Renal pelvis (tissue), 4 donors: ENCODE measurements around the gene PIGV. TPM values are rescaled to one million over a fixed set of nuclear protein-coding genes. Genes with fewer than 3 reads are reported as not detected.

Source experiments
- DNase-seq: peaks from one replicate; pipeline ENCODE4 v3.0.0-alpha.2; 2013
- polyA plus RNA-seq, 3 donors: library from polyadenylated mRNA; unstranded; fragments of 120-200 nt; gene quantifications; one replicate each; pipeline ENCODE4 v1.2.1, GENCODE V29; 2013; ENCODE audit not compliant: insufficient read length in 3 of 3

Gene PIGV
- polyA plus RNA-seq, 3 donors, result 17.5 to 20.7 (median 18.5) TPM

- no peak for DNase-seq
Measured at GRCh38 chr1:26771285-26771642, 16.5 kb upstream of the PIGV start.

- DNase-seq, result no peak
Measured at GRCh38 chr1:26771643-26772321, 16.0 kb upstream of the PIGV start.

DNA sequence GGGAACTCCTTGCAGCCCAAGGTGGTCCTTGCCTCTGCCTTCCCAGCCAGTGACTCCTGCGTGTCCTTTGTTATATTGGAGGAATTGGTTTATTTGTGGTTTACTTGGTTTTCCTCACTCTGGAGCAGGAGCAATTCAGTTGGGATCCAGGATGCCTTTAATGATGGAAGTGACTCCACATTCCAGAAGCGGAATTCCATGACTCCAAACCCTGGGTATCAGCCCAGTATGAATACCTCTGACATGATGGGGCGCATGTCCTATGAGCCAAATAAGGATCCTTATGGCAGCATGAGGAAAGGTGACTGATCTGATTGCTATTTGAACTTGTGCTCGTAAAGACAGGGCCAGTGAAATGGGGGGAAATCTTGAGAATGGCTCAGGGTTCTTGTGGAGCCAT is 15.1 kb upstream of the PIGV start:
- no peak for DNase-seq

DNA sequence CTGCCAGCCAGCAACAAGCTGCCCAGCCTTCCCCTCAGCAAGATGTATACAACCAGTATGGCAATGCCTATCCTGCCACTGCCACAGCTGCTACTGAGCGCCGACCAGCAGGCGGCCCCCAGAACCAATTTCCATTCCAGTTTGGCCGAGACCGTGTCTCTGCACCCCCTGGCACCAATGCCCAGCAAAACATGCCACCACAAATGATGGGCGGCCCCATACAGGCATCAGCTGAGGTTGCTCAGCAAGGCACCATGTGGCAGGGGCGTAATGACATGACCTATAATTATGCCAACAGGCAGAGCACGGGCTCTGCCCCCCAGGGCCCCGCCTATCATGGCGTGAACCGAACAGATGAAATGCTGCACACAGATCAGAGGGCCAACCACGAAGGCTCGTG is 13.3 kb upstream of the PIGV start:
- no peak for DNase-seq

DNA sequence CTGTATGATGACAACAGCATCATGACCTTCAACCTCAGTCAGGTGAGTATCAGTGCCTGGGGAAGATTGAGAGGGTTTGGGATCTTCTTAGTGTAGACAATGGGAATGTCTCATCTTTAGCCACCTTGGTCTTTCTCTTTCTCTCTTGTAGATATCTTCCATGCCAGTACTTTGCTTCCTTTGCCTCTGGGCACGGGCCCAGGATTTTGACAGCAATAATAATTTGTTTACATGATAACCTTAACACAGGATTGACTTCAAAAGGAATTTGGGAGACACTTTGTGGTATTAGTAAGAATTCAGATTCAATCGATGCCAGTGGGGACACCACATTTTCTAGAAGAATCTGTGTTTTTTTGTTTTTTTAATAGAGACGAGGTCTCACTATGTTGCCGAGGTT is 12.1 kb upstream of the PIGV start:
- DNase-seq, result no peak

DNA sequence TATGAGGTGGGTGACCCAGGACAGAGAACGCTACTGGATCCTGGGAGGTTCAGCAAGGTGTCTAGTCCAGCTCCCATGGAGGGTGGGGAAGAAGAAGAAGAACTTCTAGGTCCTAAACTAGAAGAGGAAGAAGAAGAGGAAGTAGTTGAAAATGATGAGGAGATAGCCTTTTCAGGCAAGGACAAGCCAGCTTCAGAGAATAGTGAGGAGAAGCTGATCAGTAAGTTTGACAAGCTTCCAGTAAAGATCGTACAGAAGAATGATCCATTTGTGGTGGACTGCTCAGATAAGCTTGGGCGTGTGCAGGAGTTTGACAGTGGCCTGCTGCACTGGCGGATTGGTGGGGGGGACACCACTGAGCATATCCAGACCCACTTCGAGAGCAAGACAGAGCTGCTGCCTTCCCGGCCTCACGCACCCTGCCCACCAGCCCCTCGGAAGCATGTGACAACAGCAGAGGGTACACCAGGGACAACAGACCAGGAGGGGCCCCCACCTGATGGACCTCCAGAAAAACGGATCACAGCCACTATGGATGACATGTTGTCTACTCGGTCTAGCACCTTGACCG is 8.6 kb upstream of the PIGV start:
- DNase-seq, result no peak

DNA sequence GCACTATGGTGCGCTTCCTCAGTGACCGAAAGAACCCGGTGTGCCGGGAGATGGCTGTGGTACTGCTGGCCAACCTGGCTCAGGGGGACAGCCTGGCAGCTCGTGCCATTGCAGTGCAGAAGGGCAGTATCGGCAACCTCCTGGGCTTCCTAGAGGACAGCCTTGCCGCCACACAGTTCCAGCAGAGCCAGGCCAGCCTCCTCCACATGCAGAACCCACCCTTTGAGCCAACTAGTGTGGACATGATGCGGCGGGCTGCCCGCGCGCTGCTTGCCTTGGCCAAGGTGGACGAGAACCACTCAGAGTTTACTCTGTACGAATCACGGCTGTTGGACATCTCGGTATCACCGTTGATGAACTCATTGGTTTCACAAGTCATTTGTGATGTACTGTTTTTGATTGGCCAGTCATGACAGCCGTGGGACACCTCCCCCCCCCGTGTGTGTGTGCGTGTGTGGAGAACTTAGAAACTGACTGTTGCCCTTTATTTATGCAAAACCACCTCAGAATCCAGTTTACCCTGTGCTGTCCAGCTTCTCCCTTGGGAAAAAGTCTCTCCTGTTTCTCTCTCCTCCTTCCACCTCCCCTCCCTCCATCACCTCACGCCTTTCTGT is 7.3 kb upstream of the PIGV start:
- no peak for DNase-seq

DNA sequence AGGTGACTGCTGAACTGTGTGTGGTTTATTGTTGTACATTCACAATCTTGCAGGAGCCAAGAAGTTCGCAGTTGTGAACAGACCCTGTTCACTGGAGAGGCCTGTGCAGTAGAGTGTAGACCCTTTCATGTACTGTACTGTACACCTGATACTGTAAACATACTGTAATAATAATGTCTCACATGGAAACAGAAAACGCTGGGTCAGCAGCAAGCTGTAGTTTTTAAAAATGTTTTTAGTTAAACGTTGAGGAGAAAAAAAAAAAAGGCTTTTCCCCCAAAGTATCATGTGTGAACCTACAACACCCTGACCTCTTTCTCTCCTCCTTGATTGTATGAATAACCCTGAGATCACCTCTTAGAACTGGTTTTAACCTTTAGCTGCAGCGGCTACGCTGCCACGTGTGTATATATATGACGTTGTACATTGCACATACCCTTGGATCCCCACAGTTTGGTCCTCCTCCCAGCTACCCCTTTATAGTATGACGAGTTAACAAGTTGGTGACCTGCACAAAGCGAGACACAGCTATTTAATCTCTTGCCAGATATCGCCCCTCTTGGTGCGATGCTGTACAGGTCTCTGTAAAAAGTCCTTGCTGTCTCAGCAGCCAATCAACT is 6.4 kb upstream of the PIGV start:
- no peak for DNase-seq

GRCh38 chr1:26782521-26783212 is 5.1 kb upstream of the PIGV start:
- DNase-seq, result no peak

GRCh38 chr1:26783646-26784022 is 4.1 kb upstream of the PIGV start:
- no peak for DNase-seq

DNA sequence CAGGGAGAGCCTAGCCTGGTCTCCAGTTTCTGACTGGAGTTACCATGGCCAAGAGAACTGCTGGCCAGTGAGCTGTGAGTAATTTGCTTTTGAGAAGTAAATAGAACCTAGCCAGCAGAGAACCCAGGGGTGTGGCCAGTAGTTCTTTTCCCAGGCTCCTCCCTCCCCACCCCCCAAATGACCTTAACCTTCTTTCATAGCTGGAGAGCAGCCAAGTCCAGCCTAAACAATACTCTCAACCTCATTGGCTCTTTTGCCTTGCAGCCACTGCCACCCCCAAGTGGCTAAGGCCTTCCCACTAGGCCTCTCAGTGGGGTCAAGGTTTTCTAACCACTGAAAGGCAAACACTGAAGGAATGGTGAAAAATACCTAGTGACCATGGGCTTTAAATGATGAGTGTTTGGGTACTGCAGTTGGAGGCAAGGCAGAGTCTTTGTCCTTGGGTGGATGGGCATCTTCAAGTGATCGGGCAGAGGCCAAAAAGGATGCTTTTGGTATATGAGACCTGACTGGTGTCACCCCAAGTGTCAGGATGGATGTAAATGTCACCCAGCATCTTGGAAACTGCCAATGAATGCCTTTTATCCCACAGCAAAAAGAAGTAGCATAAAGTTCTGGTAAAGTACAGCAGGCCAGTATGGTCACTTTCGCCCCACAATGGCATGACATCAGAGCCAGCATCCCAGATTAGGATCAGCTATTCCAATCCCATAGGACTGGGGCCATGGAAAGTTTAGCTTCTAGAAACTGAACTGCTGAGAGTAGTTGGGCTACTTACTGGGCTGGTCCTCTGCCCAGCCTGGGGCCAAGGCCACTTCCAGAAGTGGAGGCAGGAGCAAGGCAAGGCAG is 3.5 kb upstream of the PIGV start:
- DNase-seq, result peak; percentile 65

GRCh38 chr1:26784886-26785285 is 2.9 kb upstream of the PIGV start:
- no peak for DNase-seq

- no peak for DNase-seq
Measured at GRCh38 chr1:26785611-26786436, 1.9 kb upstream of the PIGV start.

DNA sequence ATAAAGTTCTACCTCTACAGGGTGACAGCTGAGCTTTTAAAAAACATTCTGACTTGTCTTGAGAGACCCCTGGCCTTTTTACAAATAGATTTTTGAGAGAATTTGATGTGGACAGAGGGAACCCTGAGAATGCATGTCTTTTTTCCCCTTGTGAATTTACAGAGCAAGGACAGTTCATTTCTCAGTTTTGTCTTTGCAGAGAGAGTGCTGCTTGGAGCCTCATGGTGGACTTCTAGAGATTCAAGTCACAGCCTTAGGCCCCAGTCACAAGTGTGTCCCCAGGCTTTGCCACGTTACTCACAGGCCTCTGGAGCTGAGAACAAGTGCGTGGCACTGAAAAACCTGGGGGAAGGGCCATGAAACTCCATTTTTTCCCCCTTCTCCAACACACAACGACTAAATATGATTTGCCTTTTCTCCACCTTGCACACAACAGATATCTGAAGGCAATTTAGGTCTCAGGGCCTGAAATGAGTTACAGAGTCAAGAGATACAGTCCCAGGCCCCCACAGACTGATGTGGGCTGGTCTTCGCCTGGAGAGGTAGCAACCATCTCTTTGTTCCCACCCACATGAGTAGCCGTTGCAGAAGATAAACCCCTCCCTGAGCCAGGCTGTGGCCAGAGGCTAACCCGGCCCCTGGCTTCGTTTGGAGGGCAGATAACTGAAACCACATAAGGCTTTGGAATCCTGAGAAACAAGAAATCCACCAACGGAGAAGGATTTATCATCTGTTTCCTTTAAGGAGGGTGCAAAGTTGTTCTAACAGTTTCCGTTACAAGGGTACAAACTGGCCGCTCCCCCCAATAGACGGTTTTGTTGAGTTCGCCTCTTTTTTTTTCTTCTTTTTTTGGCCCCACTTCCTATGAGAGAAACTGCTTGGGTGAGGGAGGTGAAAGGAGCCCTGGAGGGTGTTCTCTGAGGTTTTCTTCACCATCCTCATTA is 1.0 kb upstream of the PIGV start:
- DNase-seq, result peak; percentile 58

- DNase-seq, result no peak
Measured at GRCh38 chr1:26787381-26787705, 407 bp upstream of the PIGV start.

GRCh38 chr1:26788515-26788785 is 700 bp downstream of the PIGV start:
- DNase-seq, result no peak

DNA sequence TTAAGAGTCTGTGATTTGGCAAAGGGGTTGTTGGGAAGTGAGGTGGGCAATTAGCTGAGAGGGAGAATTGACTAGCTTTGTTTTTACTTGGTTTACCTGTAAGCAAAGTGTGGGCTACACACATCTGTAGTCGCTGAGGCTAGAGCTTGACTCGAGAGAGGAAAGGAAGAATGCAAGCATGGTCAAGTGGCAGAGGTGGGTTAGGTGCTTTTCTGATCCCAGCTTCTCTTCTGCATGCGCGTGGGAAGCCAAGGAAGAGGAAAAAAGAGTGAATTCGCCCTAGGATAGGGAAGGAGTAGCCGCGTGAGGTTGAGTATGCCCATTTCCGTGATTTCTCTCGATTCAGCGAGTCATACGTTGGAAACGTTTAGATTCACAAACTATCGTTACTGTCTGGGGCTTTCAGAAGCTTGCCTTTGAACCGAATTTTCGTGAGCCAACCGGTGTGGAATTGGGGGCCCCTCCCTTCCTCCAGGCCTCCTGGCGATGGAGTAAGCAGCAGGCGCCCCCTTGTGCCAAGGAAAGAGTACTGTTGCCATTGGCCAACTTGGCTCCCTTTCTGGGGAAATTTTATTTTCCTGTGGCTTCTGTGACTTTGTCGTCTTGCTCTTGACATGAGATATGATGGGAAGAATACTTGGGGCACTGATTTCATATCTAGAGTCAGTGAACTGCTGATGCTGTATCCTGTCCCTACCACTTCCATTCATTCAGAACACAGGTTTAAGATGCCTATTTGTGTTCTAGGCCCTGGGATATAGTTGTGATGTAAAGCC is 1.3 kb downstream of the PIGV start:
- DNase-seq, result peak; percentile 82

DNA sequence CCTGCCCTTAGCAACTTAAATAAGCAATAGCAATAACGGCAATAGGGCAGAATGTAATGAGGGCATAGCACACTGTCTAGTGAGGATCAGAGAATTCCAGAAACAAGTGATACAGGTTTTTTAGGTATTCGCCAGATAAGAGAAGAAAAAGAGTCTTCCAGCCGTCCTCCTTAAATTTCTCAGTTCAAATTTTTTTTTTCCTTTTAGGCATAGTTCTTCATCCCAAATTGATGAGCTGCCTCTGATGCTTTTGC is 1.8 kb downstream of the PIGV start:
- DNase-seq, result no peak

DNA sequence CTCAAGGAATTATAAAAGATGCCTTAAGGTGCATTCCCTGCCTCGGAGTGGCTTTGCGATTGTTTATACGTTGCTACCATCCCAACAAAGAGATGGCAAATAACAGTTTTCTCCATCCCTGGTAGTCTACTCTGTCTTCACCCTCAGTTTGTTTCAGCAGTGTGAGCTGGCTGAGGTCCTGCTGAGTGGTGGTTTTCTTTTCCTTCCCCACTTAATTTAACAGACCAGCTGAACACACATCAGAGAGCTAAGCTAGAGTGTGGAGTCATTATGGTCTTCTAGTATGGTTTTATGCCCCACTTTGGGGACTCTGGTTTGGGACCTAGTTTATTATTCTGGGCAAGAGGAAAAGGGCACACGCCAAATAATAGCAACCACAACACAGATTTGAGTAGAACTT is 2.2 kb downstream of the PIGV start:
- DNase-seq, result no peak

GRCh38 chr1:26790551-26790953 is 2.8 kb downstream of the PIGV start:
- no peak for DNase-seq
